Body of pancreas (tissue), 4 donors: Measurements from ENCODE around the gene RPL10. TPM values are rescaled to one million over a fixed set of nuclear protein-coding genes. Genes with fewer than 3 reads are reported as not detected.

Experiments
- ATAC-seq: fragments of 150-250 bp; one replicate; pipeline ENCODE4 v1.9.1; 2016
- DNase-seq, 4 donors: peaks; one replicate each; pipeline ENCODE4 v3.0.0-alpha.2; 2019
- H3K27ac ChIP-seq, 4 donors: fragments of 200-600 bp; sonication (generic); 1 replicate in 3 of 4; 2 replicates in 1 of 4; pipeline versions ENCODE4 v1.5.1 to v1.6.1; 2016 to 2019; ENCODE audit warnings: mild to moderate bottlenecking in 1 of 4, mixed read lengths in 1 of 4, moderate library complexity in 1 of 4
- H3K27me3 ChIP-seq, 2 donors: fragments of 200-600 bp; sonication (generic); one replicate each; pipeline ENCODE4 v1.6.0; 2016; ENCODE audit warnings: mild to moderate bottlenecking in 1 of 2
- H3K36me3 ChIP-seq, 2 donors: fragments of 200-600 bp; sonication (generic); replicated peaks in 1 of 2; 2 replicates each; pipeline ENCODE4 v1.5.1; 2016; ENCODE audit warnings: low read depth in 2 of 2; ENCODE audit not compliant: insufficient read depth in 1 of 2
- H3K4me1 ChIP-seq: fragments of 200-600 bp; sonication (generic); one replicate; pipeline ENCODE4 v1.6.0; 2016
- H3K4me3 ChIP-seq, 2 donors: fragments of 200-600 bp; sonication (generic); 1 replicate in 1 of 2; 2 replicates in 1 of 2; pipeline ENCODE4 v1.5.1; 2016 to 2019
- H3K9me3 ChIP-seq, 3 donors: fragments of 200-600 bp; sonication (generic); 1 replicate in 2 of 3; 2 replicates in 1 of 3; pipeline ENCODE4 v1.5.1; 2016
- POLR2A ChIP-seq, 3 donors: fragments of 450-650 bp; IDR thresholded peaks; one replicate each; pipeline ENCODE4 v1.6.1; 2016; ENCODE audit warnings: antibody characterized with exemption in 3 of 3, mild to moderate bottlenecking in 2 of 3
- WGBS, 2 donors: methylation state at CpG; one replicate each; pipeline ENCODE4 v1.1.5; 2017; 5-methylcytosine and 5-hydroxymethylcytosine counted together
- intact Hi-C: fragments of 100-400 bp; cut with DNase I; formaldehyde crosslinking; loops from one replicate; pipeline ENCODE4 v1.15.1; 2023
- total RNA-seq, 2 donors: library from RNA; depleted of rRNA; stranded (reverse); fragments of >200 nt; gene quantifications; one replicate each; pipeline ENCODE4 v1.1.0, GENCODE V29; 2016
- TF ChIP-seq, protein P1 (sequence below), 7 experiments: fragments of 450-650 bp in 4 of 7; fragments of 200-600 bp in 3 of 7; sonication (generic) in 3 of 7; IDR thresholded peaks; one replicate each; pipeline ENCODE4 v1.5.1; 2016 to 2019; ENCODE audit warnings: antibody characterized with exemption in 7 of 7

RPL10 gene
- total RNA-seq, 2 donors from 2014 or later: 1,426 to 2,757 TPM

DNA sequence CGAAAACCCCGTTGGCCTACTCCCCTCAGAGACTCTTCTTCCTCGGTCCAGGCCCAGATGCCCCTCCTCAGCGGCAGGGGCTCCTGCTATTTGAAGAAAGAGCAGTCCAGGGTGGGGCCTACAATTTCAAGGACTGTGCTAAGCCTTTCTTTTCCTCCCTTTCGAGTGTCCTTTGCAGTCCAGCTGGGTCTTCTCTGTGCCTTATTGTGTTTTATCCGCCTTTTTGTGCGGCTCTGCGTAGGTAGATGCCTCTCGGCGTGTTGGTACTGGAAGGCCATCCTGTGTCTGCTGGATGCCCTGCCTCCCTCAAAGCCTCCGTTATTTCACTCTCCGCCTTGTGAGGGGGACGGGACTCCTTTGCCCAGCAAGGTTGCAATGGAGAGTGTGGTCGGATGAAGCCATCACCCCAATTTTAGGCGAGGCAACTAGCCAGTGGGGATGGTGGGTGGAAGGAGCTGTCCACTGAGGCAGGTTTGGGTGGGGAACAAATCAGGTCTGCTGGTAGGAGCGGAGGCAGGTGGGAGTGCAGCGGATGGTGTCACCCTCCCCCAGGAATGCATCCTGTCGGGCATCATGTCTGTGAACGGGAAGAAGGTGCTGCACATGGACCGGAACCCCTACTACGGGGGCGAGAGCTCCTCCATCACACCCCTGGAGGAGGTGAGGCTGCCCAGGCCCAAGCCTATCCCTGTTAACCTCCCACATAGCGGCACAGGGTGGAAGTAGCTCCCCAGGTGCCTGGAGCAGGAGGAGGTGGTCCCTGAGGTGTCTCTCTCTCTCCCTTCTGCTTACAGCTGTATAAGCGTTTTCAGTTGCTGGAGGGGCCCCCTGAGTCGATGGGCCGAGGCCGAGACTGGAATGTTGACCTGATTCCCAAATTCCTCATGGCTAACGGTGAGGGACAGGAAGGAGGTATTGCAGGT, 40.1 kb downstream of the RPL10 start:
- no peak for ATAC-seq
- Histone ChIP-seq H3K4me1 (peaks cover 16% of the 10 kb centered on the region), H3K36me3 (no peaks in the 10 kb centered on the region), H3K9me3 (no peaks in the 10 kb centered on the region), H3K4me3 (no peak overlapping the region), H3K27me3 (no peaks in the 10 kb centered on the region), H3K27ac (no peak overlapping the region)
- 62 to 76% methylated on average over 15 to 26 of the region's 28 CpGs for WGBS, 2 donors
- intact Hi-C loops: no loop called here
- DNase-seq: no peak
- TF ChIP-seq, protein P1, sequence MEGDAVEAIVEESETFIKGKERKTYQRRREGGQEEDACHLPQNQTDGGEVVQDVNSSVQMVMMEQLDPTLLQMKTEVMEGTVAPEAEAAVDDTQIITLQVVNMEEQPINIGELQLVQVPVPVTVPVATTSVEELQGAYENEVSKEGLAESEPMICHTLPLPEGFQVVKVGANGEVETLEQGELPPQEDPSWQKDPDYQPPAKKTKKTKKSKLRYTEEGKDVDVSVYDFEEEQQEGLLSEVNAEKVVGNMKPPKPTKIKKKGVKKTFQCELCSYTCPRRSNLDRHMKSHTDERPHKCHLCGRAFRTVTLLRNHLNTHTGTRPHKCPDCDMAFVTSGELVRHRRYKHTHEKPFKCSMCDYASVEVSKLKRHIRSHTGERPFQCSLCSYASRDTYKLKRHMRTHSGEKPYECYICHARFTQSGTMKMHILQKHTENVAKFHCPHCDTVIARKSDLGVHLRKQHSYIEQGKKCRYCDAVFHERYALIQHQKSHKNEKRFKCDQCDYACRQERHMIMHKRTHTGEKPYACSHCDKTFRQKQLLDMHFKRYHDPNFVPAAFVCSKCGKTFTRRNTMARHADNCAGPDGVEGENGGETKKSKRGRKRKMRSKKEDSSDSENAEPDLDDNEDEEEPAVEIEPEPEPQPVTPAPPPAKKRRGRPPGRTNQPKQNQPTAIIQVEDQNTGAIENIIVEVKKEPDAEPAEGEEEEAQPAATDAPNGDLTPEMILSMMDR (IDR thresholded peaks at IDR 0.05): no peak
- TF ChIP-seq POLR2A (IDR thresholded peaks at IDR 0.05): no peak

DNA sequence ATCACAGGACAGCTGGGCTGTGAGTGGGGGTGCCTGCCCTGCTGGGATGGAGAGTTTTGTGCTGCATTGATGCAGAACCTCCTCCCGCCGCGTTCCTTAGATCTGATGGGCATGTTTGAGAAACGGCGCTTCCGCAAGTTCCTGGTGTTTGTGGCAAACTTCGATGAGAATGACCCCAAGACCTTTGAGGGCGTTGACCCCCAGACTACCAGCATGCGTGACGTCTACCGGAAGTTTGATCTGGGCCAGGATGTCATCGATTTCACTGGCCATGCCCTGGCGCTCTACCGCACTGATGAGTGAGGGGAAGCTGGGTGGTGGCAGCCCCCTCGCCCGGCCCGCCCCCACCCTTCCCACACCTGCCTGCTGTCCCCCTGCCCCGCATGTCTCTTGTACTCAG, 41.7 kb downstream of the RPL10 start:
- no peak for TF ChIP-seq POLR2A (IDR thresholded peaks at IDR 0.05)
- TF ChIP-seq, protein P1 (IDR thresholded peaks at IDR 0.05): no peak
- 92% methylated on average over 8 of the region's 18 CpGs; no CpG with 5 or more reads in 1 of the 2 donors for WGBS, 2 donors
- ATAC-seq: no peak
- Histone ChIP-seq H3K4me3 (no peak overlapping the region), H3K9me3 (no peaks in the 10 kb centered on the region), H3K27me3 (no peaks in the 10 kb centered on the region), H3K27ac (no peak overlapping the region), H3K4me1 (peaks cover 25% of the 10 kb centered on the region), H3K36me3 (no peaks in the 10 kb centered on the region)
- intact Hi-C loops: no loop called here
- DNase-seq: no peak

DNA sequence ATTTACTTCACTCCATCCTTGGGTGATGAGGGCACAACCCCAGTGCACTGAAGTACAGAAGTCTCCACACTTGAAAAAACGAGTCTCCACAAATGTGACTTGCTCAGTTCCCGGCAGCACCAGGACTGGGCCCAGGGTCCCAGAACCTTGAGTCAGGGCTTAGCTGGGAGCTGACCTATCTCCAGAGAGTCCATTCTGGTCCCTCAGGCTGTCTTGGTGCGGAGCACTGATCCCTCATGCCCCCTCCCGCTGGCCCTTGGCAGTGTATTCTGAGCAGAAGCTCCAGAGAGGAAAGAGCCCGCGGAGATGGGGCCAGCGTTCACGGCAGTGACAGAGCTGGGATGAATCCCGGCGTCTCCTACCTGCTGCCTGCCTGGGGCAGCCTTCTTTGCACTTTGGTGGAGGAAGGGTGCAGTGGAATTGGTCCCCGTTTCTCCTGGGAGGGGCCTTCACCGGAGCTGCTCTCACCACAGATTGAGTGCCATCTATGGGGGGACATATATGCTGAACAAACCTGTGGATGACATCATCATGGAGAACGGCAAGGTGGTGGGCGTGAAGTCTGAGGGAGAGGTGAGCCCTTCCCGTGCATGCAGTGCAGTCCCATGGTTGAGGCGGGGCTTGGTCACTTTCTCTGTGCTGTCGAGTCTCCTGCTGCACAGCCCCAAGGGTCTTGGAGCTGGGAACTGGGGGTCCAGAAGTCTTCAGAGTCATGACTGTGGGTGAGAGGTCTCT, 42.6 kb downstream of the RPL10 start:
- no peak overlapping the region for H3K27ac ChIP-seq
- DNase-seq: no peak
- H3K4me1 ChIP-seq: peaks cover 34% of the 10 kb centered on the region
- H3K27me3 ChIP-seq: no peaks in the 10 kb centered on the region
- H3K36me3 ChIP-seq: no peaks in the 10 kb centered on the region
- no peak for ATAC-seq
- H3K4me3 ChIP-seq: no peak overlapping the region
- TF ChIP-seq, protein P1 (IDR thresholded peaks at IDR 0.05): no peak
- TF ChIP-seq POLR2A (IDR thresholded peaks at IDR 0.05): no peak
- intact Hi-C loops: no loop called here
- H3K9me3 ChIP-seq: no peaks in the 10 kb centered on the region
- WGBS, 2 donors: 86 to 91% methylated on average over 9 to 13 of the region's 17 CpGs

DNA sequence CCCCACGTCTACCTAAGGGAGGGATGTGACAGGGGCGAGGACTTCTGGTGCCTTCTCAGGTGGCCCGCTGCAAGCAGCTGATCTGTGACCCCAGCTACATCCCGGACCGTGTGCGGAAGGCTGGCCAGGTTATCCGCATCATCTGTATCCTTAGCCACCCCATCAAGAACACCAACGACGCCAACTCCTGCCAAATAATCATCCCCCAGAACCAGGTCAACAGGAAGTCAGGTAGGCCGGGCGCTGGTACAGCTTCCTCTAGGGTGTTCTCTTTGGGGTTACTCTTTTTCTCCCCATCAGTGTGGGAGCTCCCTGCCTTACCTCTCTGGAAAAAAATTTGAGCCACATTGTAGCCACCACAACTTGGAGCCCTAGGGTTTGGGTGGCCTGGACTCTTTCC, 43.4 kb downstream of the RPL10 start:
- no peak for DNase-seq
- peaks cover 33% of the 10 kb centered on the region for H3K4me1 ChIP-seq
- H3K27ac ChIP-seq: no peak overlapping the region
- no peaks in the 10 kb centered on the region for H3K9me3 ChIP-seq
- TF ChIP-seq, protein P1 (IDR thresholded peaks at IDR 0.05): no peak
- TF ChIP-seq POLR2A (IDR thresholded peaks at IDR 0.05): no peak
- H3K27me3 ChIP-seq: no peaks in the 10 kb centered on the region
- H3K4me3 ChIP-seq: no peak overlapping the region
- 92% methylated on average over 7 of the region's 11 CpGs; no CpG with 5 or more reads in 1 of the 2 donors for WGBS, 2 donors
- no peaks in the 10 kb centered on the region for H3K36me3 ChIP-seq
- ATAC-seq: no peak
- intact Hi-C loops: no loop called here
